ENCODE data around the gene TBC1D22A.

DNA sequence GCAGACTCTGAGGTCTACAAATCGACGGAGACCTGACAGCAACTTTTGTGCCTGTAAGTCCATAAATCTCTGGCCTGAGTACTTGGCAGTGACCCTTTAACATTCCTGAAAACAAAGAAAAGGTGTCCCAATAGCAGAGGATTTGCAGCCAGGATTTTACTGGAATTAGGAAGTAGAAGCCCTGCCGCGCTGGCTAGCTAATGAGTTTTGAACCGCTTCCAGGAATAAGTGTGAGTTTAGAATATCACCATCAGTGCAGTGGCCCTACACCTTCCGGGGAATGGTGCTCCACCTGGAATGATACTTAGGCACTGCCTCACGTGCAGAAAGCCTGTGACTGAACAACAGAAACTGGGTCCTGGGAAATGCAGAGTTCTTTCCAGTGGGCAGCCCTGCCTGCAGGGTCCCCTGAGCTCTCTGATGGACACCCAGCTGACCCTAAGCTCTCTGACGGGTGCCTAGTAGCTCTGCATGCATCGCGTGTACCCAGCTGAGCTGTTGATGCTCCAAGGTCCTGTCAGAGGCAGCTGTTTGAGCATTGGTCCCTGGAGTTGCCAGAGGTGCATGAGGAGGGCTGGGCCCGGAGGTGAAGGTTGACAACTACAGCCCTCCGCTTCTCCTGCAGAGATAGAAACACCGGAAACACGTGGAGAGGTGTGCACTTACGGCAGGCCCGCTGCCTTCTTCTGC is 380.9 kb downstream of the TBC1D22A start:
- TF ChIP-seq, protein P1, sequence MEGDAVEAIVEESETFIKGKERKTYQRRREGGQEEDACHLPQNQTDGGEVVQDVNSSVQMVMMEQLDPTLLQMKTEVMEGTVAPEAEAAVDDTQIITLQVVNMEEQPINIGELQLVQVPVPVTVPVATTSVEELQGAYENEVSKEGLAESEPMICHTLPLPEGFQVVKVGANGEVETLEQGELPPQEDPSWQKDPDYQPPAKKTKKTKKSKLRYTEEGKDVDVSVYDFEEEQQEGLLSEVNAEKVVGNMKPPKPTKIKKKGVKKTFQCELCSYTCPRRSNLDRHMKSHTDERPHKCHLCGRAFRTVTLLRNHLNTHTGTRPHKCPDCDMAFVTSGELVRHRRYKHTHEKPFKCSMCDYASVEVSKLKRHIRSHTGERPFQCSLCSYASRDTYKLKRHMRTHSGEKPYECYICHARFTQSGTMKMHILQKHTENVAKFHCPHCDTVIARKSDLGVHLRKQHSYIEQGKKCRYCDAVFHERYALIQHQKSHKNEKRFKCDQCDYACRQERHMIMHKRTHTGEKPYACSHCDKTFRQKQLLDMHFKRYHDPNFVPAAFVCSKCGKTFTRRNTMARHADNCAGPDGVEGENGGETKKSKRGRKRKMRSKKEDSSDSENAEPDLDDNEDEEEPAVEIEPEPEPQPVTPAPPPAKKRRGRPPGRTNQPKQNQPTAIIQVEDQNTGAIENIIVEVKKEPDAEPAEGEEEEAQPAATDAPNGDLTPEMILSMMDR (IDR thresholded peaks at IDR 0.05; ENCODE audit: low read depth, low read length, missing input control): no peak
- TF ChIP-seq, protein P2, sequence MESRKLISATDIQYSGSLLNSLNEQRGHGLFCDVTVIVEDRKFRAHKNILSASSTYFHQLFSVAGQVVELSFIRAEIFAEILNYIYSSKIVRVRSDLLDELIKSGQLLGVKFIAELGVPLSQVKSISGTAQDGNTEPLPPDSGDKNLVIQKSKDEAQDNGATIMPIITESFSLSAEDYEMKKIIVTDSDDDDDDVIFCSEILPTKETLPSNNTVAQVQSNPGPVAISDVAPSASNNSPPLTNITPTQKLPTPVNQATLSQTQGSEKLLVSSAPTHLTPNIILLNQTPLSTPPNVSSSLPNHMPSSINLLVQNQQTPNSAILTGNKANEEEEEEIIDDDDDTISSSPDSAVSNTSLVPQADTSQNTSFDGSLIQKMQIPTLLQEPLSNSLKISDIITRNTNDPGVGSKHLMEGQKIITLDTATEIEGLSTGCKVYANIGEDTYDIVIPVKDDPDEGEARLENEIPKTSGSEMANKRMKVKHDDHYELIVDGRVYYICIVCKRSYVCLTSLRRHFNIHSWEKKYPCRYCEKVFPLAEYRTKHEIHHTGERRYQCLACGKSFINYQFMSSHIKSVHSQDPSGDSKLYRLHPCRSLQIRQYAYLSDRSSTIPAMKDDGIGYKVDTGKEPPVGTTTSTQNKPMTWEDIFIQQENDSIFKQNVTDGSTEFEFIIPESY (IDR thresholded peaks at IDR 0.05): no peak
- TF ChIP-seq SP1 (IDR thresholded peaks at IDR 0.05) (no peak), JUND (IDR thresholded peaks at IDR 0.05) (no peak), TAF1 (conservative IDR thresholded peaks at IDR 0.05) (no peak), YY1 (IDR thresholded peaks at IDR 0.05) (no peak), RAD21 (IDR thresholded peaks at IDR 0.05) (no peak), GABPA (IDR thresholded peaks at IDR 0.05 in 1 of 2, conservative IDR thresholded peaks at IDR 0.05 in 1 of 2) (no peak), RXRA (IDR thresholded peaks at IDR 0.05) (no peak), HNF4G (IDR thresholded peaks at IDR 0.05) (no peak)
- TF ChIP-seq, protein P3, sequence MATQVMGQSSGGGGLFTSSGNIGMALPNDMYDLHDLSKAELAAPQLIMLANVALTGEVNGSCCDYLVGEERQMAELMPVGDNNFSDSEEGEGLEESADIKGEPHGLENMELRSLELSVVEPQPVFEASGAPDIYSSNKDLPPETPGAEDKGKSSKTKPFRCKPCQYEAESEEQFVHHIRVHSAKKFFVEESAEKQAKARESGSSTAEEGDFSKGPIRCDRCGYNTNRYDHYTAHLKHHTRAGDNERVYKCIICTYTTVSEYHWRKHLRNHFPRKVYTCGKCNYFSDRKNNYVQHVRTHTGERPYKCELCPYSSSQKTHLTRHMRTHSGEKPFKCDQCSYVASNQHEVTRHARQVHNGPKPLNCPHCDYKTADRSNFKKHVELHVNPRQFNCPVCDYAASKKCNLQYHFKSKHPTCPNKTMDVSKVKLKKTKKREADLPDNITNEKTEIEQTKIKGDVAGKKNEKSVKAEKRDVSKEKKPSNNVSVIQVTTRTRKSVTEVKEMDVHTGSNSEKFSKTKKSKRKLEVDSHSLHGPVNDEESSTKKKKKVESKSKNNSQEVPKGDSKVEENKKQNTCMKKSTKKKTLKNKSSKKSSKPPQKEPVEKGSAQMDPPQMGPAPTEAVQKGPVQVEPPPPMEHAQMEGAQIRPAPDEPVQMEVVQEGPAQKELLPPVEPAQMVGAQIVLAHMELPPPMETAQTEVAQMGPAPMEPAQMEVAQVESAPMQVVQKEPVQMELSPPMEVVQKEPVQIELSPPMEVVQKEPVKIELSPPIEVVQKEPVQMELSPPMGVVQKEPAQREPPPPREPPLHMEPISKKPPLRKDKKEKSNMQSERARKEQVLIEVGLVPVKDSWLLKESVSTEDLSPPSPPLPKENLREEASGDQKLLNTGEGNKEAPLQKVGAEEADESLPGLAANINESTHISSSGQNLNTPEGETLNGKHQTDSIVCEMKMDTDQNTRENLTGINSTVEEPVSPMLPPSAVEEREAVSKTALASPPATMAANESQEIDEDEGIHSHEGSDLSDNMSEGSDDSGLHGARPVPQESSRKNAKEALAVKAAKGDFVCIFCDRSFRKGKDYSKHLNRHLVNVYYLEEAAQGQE (IDR thresholded peaks at IDR 0.05): no peak
- TF ChIP-seq, protein P4, sequence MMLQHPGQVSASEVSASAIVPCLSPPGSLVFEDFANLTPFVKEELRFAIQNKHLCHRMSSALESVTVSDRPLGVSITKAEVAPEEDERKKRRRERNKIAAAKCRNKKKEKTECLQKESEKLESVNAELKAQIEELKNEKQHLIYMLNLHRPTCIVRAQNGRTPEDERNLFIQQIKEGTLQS (IDR thresholded peaks at IDR 0.05): no peak
- TF ChIP-seq, protein P5, sequence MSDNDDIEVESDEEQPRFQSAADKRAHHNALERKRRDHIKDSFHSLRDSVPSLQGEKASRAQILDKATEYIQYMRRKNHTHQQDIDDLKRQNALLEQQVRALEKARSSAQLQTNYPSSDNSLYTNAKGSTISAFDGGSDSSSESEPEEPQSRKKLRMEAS (IDR thresholded peaks at IDR 0.05): no peak
